ENCODE data around the gene ARL16.
A peak's percentile ranks its signal among the peaks of the same experiment; 100 is the strongest.

ARL16 gene

DNA sequence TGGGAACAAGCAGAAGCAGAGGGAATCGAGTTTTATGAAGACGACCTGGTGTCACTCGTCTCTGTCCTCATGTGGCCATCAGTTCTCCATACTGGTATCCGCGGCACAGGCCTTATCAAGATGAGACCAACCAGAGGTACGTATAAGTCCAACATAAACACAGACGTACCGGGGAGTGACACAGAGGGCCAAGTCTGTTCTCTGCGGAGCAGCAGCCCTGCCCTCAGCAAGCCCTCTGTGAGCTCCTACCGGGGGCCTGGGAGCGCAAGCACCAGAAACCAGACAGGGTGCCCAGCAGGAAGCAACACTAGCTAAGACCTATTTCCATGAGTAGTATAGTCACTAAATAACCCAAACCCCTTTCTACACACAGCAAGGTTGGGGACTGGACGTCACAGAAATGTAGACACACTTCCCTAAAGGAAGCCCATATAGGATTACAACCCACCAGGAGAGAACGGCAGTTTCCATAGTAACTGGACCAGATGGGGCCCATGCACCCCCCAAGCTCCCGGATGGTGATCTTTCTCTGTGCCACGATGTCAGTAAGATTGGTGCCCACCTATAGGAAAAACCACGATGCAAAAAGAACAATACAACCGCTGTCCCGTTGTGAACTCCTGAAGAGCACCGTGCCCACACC, 911 bp downstream of the ARL16 start:
- Histone ChIP-seq H3K27me3 (ENCODE audit: insufficient read depth, poor library complexity, severe bottlenecking) (no peaks in the 10 kb centered on the region), H3K4me3 (replicated peaks; ENCODE audit: insufficient read depth, low read length) (peak overlapping the region; percentile 97), H3K27ac (replicated peaks) (peak overlapping the region; percentile 84)
- TF ChIP-seq, protein P1, sequence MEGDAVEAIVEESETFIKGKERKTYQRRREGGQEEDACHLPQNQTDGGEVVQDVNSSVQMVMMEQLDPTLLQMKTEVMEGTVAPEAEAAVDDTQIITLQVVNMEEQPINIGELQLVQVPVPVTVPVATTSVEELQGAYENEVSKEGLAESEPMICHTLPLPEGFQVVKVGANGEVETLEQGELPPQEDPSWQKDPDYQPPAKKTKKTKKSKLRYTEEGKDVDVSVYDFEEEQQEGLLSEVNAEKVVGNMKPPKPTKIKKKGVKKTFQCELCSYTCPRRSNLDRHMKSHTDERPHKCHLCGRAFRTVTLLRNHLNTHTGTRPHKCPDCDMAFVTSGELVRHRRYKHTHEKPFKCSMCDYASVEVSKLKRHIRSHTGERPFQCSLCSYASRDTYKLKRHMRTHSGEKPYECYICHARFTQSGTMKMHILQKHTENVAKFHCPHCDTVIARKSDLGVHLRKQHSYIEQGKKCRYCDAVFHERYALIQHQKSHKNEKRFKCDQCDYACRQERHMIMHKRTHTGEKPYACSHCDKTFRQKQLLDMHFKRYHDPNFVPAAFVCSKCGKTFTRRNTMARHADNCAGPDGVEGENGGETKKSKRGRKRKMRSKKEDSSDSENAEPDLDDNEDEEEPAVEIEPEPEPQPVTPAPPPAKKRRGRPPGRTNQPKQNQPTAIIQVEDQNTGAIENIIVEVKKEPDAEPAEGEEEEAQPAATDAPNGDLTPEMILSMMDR (IDR thresholded peaks at IDR 0.05; ENCODE audit: insufficient read depth, low read length), result no peak
- no peak for TF ChIP-seq SPI1 (IDR thresholded peaks at IDR 0.05; ENCODE audit: borderline replicate concordance, low read depth)
- TF ChIP-seq, protein P2, sequence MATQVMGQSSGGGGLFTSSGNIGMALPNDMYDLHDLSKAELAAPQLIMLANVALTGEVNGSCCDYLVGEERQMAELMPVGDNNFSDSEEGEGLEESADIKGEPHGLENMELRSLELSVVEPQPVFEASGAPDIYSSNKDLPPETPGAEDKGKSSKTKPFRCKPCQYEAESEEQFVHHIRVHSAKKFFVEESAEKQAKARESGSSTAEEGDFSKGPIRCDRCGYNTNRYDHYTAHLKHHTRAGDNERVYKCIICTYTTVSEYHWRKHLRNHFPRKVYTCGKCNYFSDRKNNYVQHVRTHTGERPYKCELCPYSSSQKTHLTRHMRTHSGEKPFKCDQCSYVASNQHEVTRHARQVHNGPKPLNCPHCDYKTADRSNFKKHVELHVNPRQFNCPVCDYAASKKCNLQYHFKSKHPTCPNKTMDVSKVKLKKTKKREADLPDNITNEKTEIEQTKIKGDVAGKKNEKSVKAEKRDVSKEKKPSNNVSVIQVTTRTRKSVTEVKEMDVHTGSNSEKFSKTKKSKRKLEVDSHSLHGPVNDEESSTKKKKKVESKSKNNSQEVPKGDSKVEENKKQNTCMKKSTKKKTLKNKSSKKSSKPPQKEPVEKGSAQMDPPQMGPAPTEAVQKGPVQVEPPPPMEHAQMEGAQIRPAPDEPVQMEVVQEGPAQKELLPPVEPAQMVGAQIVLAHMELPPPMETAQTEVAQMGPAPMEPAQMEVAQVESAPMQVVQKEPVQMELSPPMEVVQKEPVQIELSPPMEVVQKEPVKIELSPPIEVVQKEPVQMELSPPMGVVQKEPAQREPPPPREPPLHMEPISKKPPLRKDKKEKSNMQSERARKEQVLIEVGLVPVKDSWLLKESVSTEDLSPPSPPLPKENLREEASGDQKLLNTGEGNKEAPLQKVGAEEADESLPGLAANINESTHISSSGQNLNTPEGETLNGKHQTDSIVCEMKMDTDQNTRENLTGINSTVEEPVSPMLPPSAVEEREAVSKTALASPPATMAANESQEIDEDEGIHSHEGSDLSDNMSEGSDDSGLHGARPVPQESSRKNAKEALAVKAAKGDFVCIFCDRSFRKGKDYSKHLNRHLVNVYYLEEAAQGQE (IDR thresholded peaks at IDR 0.05; ENCODE audit: insufficient replicate concordance, low read depth), result no peak
- no peak for TF ChIP-seq GABPA (IDR thresholded peaks at IDR 0.05; ENCODE audit: low read depth)
- TF ChIP-seq POLR2AphosphoS5 (IDR thresholded peaks at IDR 0.05; ENCODE audit: low read depth), result no peak
- DNase-seq (ENCODE audit: low read depth in 1 of 2, low spot score in 1 of 2), result no peak

DNA sequence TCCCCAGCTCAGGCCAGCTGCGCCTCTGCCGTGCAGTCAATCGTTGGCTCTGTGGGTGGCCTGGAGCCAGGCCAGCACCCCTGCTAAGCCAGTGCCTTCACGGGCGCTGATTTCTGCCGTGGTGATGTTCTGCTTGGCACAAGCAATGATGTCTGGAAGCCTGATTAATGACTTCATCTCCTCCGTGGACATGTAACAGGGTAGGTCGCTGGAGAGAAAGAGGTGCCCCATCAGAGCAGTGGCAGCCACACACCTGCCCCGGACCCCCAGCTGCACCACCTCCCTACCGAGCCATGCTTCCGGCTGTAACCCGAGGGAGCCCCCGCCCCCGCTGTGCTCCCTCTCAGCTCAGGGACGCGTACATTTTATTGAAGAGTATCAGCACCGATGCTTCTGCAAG, 1.9 kb downstream of the ARL16 start:
- H3K27ac ChIP-seq (replicated peaks), result no peak overlapping the region
- DNase-seq (ENCODE audit: low read depth in 1 of 2, low spot score in 1 of 2), result no peak
- TF ChIP-seq SPI1 (IDR thresholded peaks at IDR 0.05; ENCODE audit: borderline replicate concordance, low read depth) (no peak), POLR2AphosphoS5 (IDR thresholded peaks at IDR 0.05; ENCODE audit: low read depth) (no peak), GABPA (IDR thresholded peaks at IDR 0.05; ENCODE audit: low read depth) (no peak)
- TF ChIP-seq, protein P1 (IDR thresholded peaks at IDR 0.05; ENCODE audit: insufficient read depth, low read length), result no peak
- TF ChIP-seq, protein P2 (IDR thresholded peaks at IDR 0.05; ENCODE audit: insufficient replicate concordance, low read depth), result no peak
- no peaks in the 10 kb centered on the region for H3K27me3 ChIP-seq (ENCODE audit: insufficient read depth, poor library complexity, severe bottlenecking)
- H3K4me3 ChIP-seq (replicated peaks; ENCODE audit: insufficient read depth, low read length), result no peak overlapping the region

DNA sequence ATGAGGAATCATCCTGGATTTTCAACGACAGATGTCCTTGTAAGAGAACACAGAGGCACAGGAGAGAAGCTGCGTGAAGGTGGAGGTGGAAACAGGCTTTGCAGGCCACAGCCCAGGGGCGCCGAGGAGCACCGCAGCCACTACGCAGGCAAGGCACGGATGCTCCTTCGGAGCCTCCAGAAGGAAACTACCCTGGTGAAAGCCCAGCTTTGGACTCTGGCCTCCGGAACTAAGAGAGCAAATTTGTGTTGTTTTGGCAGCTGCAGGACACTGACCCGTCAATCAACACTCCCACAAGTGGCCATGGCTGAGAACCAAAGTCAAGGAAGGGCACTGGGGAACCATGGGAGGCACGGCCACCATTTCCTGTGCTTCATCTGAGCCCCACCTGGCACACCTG, 3.4 kb downstream of the ARL16 start:
- Histone ChIP-seq H3K27ac (replicated peaks) (no peak overlapping the region), H3K27me3 (ENCODE audit: insufficient read depth, poor library complexity, severe bottlenecking) (no peaks in the 10 kb centered on the region), H3K4me3 (replicated peaks; ENCODE audit: insufficient read depth, low read length) (no peak overlapping the region)
- no peak for DNase-seq (ENCODE audit: low read depth in 1 of 2, low spot score in 1 of 2)
- TF ChIP-seq, protein P1 (IDR thresholded peaks at IDR 0.05; ENCODE audit: insufficient read depth, low read length), result no peak
- TF ChIP-seq POLR2AphosphoS5 (IDR thresholded peaks at IDR 0.05; ENCODE audit: low read depth), result no peak
- TF ChIP-seq, protein P2 (IDR thresholded peaks at IDR 0.05; ENCODE audit: insufficient replicate concordance, low read depth), result no peak
- no peak for TF ChIP-seq GABPA (IDR thresholded peaks at IDR 0.05; ENCODE audit: low read depth)
- TF ChIP-seq SPI1 (IDR thresholded peaks at IDR 0.05; ENCODE audit: borderline replicate concordance, low read depth), result no peak

Measured in HL-60 (cell line).